ENCODE measurements around the gene KLF11. TPM values are rescaled to one million over a fixed set of nuclear protein-coding genes. Genes with fewer than 3 reads are reported as not detected.
A peak's percentile ranks its signal among the peaks of the same experiment; 100 is the strongest.

Gene KLF11
- polyA plus RNA-seq, 1 of the 3 experiments (the other 2 are of a cell fraction): 9.5 TPM

GRCh38 chr2:10008809-10009176 is 34.6 kb upstream of the KLF11 start:
- POLR2A ChIA-PET: interaction anchor here (0.6 kb wide), 1 partner anchor 267 kb away, joined by 4 read pairs; no protein-coding TSS in a partner anchor
- Histone ChIP-seq H3K27me3 (ENCODE audit: insufficient read depth) (no peaks in the 10 kb centered on the region), H3K9me3 (no peaks in the 10 kb centered on the region), H3K4me2 (no peak overlapping the region), H3K27ac (ENCODE audit: low read depth in 2 of 2, low read length in 1 of 2) (peak overlapping the region in 1 of 2 experiments; percentile 90; a peak in 2 of 4 replicates), H3K79me2 (ENCODE audit: insufficient read depth) (no peaks in the 10 kb centered on the region), H3F3A (replicated peaks; ENCODE audit: insufficient read depth) (peaks cover 5% of the 10 kb centered on the region), H3K9ac (no peak overlapping the region), H3K9me2 (no peaks in the 10 kb centered on the region), H2AFZ (ENCODE audit: low read depth) (no peak overlapping the region), H3K4me1 (ENCODE audit: control insufficient read depth in 1 of 2, insufficient read depth in 2 of 2, low read depth in 1 of 2, low read length in 1 of 2) (peaks cover 6 to 60% of the 10 kb centered on the region in 2 experiments; a peak in 2 of 4 replicates), H4K20me1 (ENCODE audit: insufficient read depth) (no peaks in the 10 kb centered on the region), H3K36me3 (replicated peaks in 1 of 2; ENCODE audit: control insufficient read depth in 1 of 2, insufficient read depth in 2 of 2, low read length in 1 of 2) (no peaks in the 10 kb centered on the region), H3K4me3 (ENCODE audit: low read depth in 2 of 2, low read length in 1 of 2) (no peak overlapping the region)
- WGBS (ENCODE audit: low lambda C conversion rate): 90% methylated on average over 9 of the region's 9 CpGs
- TF ChIP-seq MXI1 (IDR thresholded peaks at IDR 0.05; ENCODE audit: low read depth, low read length) (no peak), MAX (IDR thresholded peaks at IDR 0.05; ENCODE audit: low read depth) (no peak), PBX3 (IDR thresholded peaks at IDR 0.05) (no peak), YY1 (IDR thresholded peaks at IDR 0.05; ENCODE audit: low read depth) (no peak)
- CTCF ChIA-PET: interaction anchor here (0.6 to 5.9 kb wide), 9 partner anchors 10 to 196 kb away, joined by 3 to 58 read pairs (median 5); no protein-coding TSS in a partner anchor
- DNase-seq: no peak

GRCh38 chr2:10009271-10009810 is 34.0 kb upstream of the KLF11 start:
- no peaks in the 10 kb centered on the region for H3K27me3 ChIP-seq (ENCODE audit: insufficient read depth)
- WGBS (ENCODE audit: low lambda C conversion rate): 80% methylated on average over 13 of the region's 19 CpGs
- H3K79me2 ChIP-seq (ENCODE audit: insufficient read depth): no peaks in the 10 kb centered on the region
- peak; percentile 67 for DNase-seq
- no peak overlapping the region for H3K4me3 ChIP-seq (ENCODE audit: low read depth in 2 of 2, low read length in 1 of 2)
- peaks cover 6 to 55% of the 10 kb centered on the region in 2 experiments; a peak in 2 of 4 replicates for H3K4me1 ChIP-seq (ENCODE audit: control insufficient read depth in 1 of 2, insufficient read depth in 2 of 2, low read depth in 1 of 2, low read length in 1 of 2)
- no peaks in the 10 kb centered on the region for H4K20me1 ChIP-seq (ENCODE audit: insufficient read depth)
- H3K36me3 ChIP-seq (replicated peaks in 1 of 2; ENCODE audit: control insufficient read depth in 1 of 2, insufficient read depth in 2 of 2, low read length in 1 of 2): no peaks in the 10 kb centered on the region
- no peak overlapping the region for H3K9ac ChIP-seq
- H3K9me3 ChIP-seq: no peaks in the 10 kb centered on the region
- no peaks in the 10 kb centered on the region for H3K9me2 ChIP-seq
- CTCF ChIA-PET: interaction anchor here (0.8 to 5.9 kb wide), 7 partner anchors 9 to 196 kb away, joined by 3 to 58 read pairs (median 5); no protein-coding TSS in a partner anchor
- peak overlapping the region; percentile 47; the same call in 1 of the 2 replicates for H3K4me2 ChIP-seq
- POLR2A ChIA-PET: interaction anchor here (0.6 kb wide), 1 partner anchor 267 kb away, joined by 4 read pairs; no protein-coding TSS in a partner anchor
- H2AFZ ChIP-seq (ENCODE audit: low read depth): no peak overlapping the region
- no peak for TF ChIP-seq MXI1 (IDR thresholded peaks at IDR 0.05; ENCODE audit: low read depth, low read length)
- no peak for TF ChIP-seq FOSL2 (IDR thresholded peaks at IDR 0.05; ENCODE audit: borderline replicate concordance, low read depth)
- no peak for TF ChIP-seq EZH2phosphoT487 (IDR thresholded peaks at IDR 0.05; ENCODE audit: borderline replicate concordance, low read depth)
- 0 out of 2 replicates have a peak, but pooled peaks have one; percentile 51 for TF ChIP-seq RCOR1 (IDR thresholded peaks at IDR 0.05; ENCODE audit: low read length)
- peak in 1 of 2 experiments; percentile 59; a peak in 2 of 4 replicates for TF ChIP-seq EP300 (IDR thresholded peaks at IDR 0.05; ENCODE audit: borderline replicate concordance in 1 of 2, low read depth in 1 of 2, low read length in 1 of 2)
- TF ChIP-seq, protein P1, sequence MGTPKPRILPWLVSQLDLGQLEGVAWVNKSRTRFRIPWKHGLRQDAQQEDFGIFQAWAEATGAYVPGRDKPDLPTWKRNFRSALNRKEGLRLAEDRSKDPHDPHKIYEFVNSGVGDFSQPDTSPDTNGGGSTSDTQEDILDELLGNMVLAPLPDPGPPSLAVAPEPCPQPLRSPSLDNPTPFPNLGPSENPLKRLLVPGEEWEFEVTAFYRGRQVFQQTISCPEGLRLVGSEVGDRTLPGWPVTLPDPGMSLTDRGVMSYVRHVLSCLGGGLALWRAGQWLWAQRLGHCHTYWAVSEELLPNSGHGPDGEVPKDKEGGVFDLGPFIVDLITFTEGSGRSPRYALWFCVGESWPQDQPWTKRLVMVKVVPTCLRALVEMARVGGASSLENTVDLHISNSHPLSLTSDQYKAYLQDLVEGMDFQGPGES (IDR thresholded peaks at IDR 0.05; ENCODE audit: low read depth, low read length): no peak
- TF ChIP-seq GATA2 (CRISPR knock-in tag; IDR thresholded peaks at IDR 0.05): peak; percentile 58
- TF ChIP-seq FOXJ3 (CRISPR knock-in tag; IDR thresholded peaks at IDR 0.05): no peak
- no peak for TF ChIP-seq RAD21 (IDR thresholded peaks at IDR 0.05; ENCODE audit: low read length)
- H3K27ac ChIP-seq (ENCODE audit: low read depth in 2 of 2, low read length in 1 of 2): peak overlapping the region in 1 of 2 experiments; percentile 90; a peak in 2 of 4 replicates
- peaks cover 5% of the 10 kb centered on the region for H3F3A ChIP-seq (replicated peaks; ENCODE audit: insufficient read depth)
